Bone marrow (tissue), 2 donors: ENCODE results near the gene CIPC.
A peak's percentile ranks its signal among the peaks of the same experiment; 100 is the strongest.

Source experiments
- DNase-seq, 2 donors: peaks; one replicate each; lab custom pipeline; 2025; lab: John Stamatoyannopoulos, UW

CIPC gene

GRCh38 chr14:77071938-77072388, 26.1 kb upstream of the CIPC start:
- DNase-seq = no peak

DNA sequence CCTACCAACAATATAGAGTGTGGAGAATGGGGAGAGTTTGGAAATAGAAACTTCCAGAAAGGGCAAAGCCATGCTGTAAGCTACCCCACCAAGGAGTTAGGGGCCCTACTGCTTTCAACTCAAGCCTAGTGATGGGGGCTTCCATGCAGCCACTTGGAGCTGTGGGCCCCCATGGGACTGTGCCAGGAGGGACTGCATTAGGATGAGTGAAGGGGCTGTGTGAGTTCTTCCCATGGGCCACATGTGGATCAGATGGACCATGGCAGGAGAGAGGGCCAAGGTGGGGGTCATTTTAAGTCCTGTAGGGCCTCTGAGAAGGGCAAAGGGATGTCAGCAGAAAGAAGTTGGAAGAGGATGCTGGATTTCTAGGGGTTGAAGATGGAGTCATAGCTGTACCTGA, 23.1 kb upstream of the CIPC start:
- no peak for DNase-seq

DNA sequence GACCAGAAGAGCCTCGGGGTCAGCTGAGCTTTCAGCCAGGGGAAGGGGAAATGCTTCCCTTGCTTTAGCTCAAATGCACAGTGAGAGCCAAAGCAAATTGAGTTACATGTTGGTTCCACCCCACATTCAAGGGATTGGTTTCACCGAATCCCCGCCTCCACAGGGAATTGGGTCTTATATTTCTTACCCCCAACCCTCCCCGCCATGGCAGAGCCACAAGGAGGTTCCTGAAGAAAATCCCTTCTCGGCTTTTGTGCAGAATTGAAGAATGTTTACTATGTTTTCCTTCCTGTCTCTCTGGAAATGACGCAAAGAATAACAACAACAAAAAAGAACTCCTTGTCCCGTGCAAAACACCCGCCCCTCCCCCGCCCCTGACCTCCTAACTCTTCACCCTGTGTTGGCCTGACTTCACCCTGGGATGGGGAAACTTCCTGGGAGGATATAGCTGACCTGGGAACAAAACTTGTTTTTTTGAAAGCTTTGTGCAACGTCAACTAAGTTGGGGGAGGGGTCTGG, 21.9 kb upstream of the CIPC start:
- DNase-seq = no peak

DNA sequence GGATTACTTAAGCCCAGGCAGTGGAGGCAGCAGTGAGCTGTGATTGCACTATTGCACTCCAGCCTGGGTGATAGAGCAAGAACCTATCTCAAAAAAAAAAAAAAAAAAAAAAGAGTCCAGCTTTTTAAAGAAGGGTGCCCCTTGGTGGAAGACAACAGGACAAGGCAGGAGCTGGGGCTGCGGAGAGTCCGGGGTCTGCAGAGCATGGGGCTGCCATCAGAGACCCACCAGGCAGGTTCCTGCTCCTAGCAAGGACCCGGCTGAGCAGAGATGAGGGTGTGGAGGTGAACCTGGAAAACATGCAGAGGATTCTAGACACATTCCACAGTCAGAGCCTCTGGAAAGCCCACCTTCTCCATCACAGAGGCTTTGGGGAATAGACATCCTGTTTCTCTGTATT, 21.0 kb upstream of the CIPC start:
- no peak for DNase-seq

DNA sequence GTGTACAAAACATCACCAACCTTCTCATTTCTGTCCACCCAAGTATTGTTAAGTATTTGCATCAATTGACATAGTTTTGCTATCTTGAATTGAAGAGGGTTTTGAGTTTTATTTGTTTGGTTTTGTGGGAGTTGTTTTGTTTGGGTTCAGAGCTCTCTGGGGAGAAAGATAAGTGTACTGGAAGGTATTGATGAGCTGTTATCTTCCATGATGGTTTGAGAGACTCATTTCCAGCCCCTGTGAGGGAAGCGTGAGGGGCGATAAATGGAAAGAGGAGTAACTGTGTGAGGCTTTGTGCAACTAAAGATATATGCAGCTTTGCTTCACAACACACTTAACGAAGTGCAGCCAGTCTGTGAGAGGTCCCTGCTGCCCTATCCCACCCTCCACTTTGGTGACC, 15.7 kb upstream of the CIPC start:
- no peak for DNase-seq

DNA sequence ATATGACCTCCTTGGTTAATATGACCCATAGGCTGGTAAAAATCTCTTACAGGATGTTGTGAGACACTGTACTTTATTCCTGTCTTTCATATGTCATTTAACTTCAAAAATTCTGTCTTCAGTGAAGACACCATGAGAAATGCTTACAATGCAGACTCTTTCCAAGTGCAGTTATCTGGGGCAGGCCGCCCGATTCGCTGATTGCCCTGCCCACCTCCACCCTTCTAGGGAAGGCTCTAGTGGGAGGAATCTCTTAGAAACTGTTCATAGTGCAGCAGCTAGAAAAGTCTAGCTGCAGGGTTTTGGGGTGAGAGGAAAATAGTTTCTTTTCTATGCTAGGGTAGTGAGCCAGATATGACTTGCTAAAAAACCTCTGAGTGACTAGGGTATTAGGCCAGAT, 15.0 kb upstream of the CIPC start:
- DNase-seq = no peak

- no peak for DNase-seq
These were observed 13.1 kb upstream of the CIPC start for GRCh38 chr14:77084985-77085384.

- no peak for DNase-seq
These were observed 12.5 kb upstream of the CIPC start for GRCh38 chr14:77085538-77085937.

DNA sequence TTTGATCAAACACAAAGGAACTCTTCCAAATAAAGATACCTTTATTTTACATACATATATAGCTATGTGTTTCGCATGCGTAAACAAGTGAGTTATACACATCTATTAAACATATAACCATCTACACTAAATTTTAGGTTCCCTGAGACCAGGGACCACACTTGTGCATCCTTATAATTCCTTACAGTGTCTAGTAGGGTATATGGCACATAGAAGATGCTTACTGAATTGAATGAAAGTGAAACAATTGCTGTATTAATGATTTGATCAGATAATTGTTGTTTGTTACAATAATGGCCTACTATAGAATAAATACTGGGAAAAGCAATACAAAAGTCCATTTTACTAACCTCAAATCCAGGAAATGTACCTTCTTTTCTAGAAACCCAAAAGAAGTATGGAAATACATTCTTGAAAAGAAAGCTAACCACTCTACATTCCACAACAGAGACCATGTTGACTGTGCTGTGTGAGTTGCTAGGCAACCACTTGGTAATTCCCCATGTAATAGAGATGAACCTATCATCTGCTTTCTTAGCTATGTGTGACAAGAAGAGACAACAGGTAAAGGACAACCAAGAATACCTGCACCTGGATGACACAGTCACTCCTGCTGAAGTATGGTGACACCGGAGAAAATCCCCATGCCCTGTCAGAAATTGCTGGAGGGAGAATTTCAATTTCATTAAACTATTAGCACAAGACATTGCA, 11.9 kb upstream of the CIPC start:
- no peak for DNase-seq

- DNase-seq = no peak
These were observed 11.1 kb upstream of the CIPC start for GRCh38 chr14:77086951-77087350.

- no peak for DNase-seq
These were observed 10.4 kb upstream of the CIPC start for GRCh38 chr14:77087631-77088030.

GRCh38 chr14:77088219-77088618, 9.8 kb upstream of the CIPC start:
- no peak for DNase-seq

DNA sequence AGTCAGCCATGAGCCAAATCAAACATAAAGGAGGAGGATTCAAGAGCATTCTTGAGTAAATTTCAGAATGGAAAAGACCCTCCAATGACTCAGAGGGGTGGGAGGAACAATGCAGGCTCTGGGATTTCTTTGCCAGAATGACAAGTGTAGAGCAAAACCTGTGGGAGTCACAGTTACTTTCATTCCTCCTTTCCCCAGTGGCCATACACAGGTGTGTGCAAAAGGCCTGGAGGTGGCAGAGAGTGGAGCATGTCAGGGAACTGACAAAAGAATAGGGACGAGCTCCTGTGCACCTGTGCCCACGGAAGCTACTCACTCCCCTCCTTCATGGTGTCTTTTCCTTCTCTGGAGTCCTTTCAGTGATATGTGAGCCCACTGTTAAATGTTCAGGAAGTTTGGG, 9.4 kb upstream of the CIPC start:
- DNase-seq = no peak

GRCh38 chr14:77091518-77091917, 6.5 kb upstream of the CIPC start:
- DNase-seq = no peak

GRCh38 chr14:77092676-77093075, 5.4 kb upstream of the CIPC start:
- DNase-seq = no peak

- peak; percentile 13 to 77 for DNase-seq
These were observed 3.3 kb upstream of the CIPC start for GRCh38 chr14:77094672-77095284.

DNA sequence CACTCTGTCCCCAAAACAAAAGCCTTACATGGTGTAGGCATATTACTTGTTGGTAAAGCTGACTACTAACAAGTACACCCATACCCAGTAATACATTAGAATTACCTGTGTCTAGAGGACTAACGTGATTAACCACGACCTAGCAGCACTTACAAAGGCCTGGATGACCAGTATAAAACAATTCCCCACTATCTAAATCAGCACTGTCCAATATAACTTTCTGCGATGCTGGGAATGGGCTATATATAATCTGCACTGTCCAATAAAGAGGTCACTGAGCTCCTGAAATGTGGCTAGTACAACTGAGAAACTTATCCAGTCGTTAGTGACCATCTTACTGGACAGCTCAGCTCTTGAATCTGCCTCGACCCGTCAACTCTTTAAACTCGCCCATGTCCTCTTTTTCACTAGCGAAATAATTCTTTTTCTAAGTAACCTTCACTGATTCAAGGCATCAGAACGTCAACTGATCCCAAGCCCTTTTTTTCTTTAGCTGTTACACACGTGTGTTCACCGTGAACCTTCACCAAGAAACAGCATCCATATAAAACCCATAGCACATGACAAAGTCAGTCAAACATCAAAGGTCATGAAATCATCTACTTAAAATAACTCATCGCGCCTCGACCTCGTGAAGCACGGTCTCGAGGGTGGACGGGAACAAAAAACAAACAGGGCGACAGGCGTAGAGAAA, 905 bp upstream of the CIPC start:
- DNase-seq = peak in 1 of 2 donors; percentile 55

- no peak for DNase-seq
These were observed 683 bp downstream of the CIPC start for GRCh38 chr14:77098529-77099353.

DNA sequence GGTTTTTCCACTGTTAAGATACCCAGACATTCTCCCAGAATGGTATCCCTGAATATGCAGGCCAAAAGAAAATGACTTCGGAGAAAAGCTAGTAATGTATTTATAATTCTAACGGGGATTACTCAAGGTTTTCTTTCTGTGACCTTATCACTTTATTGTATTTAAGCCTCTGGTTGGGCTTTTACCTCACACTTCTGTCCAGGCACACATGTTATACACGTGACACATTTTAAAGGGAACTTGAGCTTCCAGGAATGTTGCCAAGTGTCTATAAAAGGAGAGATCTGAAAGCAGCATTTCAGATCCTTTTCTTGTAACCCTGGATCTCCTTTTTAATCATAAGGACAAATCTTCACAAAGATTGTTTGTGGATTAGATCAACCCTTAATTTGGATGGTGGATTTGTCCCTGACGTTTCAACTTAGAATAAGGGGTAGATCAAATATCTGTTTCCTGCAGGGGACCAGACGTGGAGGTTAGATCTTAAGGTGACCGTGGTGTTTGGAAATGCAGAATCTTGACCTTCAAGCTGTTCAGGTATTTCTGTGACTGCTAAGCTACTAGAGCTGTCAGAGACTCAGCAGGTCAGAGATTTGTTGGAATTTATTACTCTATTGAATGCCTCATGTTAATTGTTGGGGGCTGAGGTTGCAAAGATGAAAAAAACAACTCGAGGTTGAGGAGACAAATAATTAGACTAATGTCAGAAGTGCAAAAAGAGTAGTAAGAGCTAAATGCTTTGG, 1.5 kb downstream of the CIPC start:
- no peak for DNase-seq

DNA sequence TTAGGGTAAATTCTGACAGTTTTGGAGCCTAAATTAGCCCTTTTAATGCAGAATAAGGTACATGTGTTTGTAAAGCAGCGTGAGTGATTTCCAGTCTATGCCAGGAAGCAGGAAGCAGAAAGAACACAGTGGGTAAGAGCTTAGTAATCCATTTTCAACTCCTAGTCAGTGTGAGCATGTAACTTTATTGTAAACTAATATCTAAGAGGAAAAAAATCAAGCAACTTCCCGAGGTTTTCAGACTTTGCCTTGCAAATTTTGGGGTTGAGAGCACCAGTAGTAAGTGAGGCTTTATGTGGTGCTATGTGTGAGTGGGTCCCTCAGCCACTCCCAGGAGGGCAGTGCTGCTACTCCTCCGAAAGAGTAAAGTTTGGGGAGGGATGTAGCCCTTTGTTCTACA, 2.9 kb downstream of the CIPC start:
- no peak for DNase-seq

- no peak for DNase-seq
These were observed 4.1 kb downstream of the CIPC start for GRCh38 chr14:77102154-77102553.

GRCh38 chr14:77103475-77103874, 5.4 kb downstream of the CIPC start:
- DNase-seq = no peak
